Activated CD8-positive, alpha-beta T cell treated with anti-CD3 and anti-CD28 coated beads for 36 hours (primary cell): Measurements from ENCODE around the gene STXBP6. TPM values are rescaled to one million over a fixed set of nuclear protein-coding genes. Genes with fewer than 3 reads are reported as not detected.

Source experiments
- ATAC-seq: fragments of 200-7000 bp; cut with Tn5 transposase; one replicate; pipeline ENCODE4 v1.10.0; 2021; ENCODE audit warnings: mild to moderate bottlenecking, moderate library complexity
- CTCF ChIA-PET: fragments of 350-600 bp; sonication (Branson Sonifier 250); formaldehyde crosslinking; loops from one replicate; lab custom pipeline; 2021; ENCODE audit warnings: antibody characterized with exemption; lab: Charles Lee
- POLR2A ChIA-PET: fragments of 350-600 bp; sonication (Branson Sonifier 250); formaldehyde crosslinking; loops from one replicate; lab custom pipeline; 2021; ENCODE audit warnings: antibody characterized with exemption; lab: Charles Lee
- DNase-seq: peaks from one replicate; pipeline ENCODE4 v3.0.0-alpha.2; 2020
- H3K27ac Mint-ChIP-seq: one replicate; pipeline ENCODE4 v1.8.0; 2021; ENCODE audit warnings: mild to moderate bottlenecking, mixed read lengths
- H3K27me3 Mint-ChIP-seq: one replicate; pipeline ENCODE4 v1.8.0; 2021; ENCODE audit warnings: mixed read lengths
- H3K36me3 Mint-ChIP-seq: one replicate; pipeline ENCODE4 v1.8.0; 2021; ENCODE audit warnings: low read depth, mixed read lengths
- H3K4me1 Mint-ChIP-seq: one replicate; pipeline ENCODE4 v1.8.0; 2021; ENCODE audit warnings: low read depth, mixed read lengths
- H3K4me3 Mint-ChIP-seq: one replicate; pipeline ENCODE4 v1.8.0; 2021; ENCODE audit warnings: mild to moderate bottlenecking, moderate library complexity, mixed read lengths
- H3K9me3 Mint-ChIP-seq: one replicate; pipeline ENCODE4 v1.8.0; 2021; ENCODE audit warnings: mixed read lengths
- CTCF ChIP-seq: fragments of 200-600 bp; IDR thresholded peaks from one replicate; pipeline ENCODE4 v1.8.0; 2022; ENCODE audit warnings: antibody characterized with exemption, mild to moderate bottlenecking
- intact Hi-C: fragments of 100-400 bp; cut with micrococcal nuclease; formaldehyde crosslinking; loops from one replicate; pipeline ENCODE4 v1.10.0; 2022
- total RNA-seq, 2 experiments: library from RNA; stranded (reverse); gene quantifications; one replicate each; pipeline ENCODE4 v1.2.3, GENCODE V29; 2021

Gene STXBP6
- total RNA-seq, 2 experiments from 2014 or later = not detected

GRCh38 chr14:24910408-24910986 is 139.4 kb downstream of the STXBP6 start:
- no peaks in the 10 kb centered on the region for H3K9me3 Mint-ChIP-seq
- ATAC-seq (no peak), DNase-seq (no peak)
- H3K36me3 Mint-ChIP-seq = no peaks in the 10 kb centered on the region
- H3K27me3 Mint-ChIP-seq = peaks cover 15% of the 10 kb centered on the region
- POLR2A ChIA-PET = no interaction called here
- no peak overlapping the region for H3K4me3 Mint-ChIP-seq
- CTCF ChIA-PET = no interaction called here
- H3K4me1 Mint-ChIP-seq = no peaks in the 10 kb centered on the region
- H3K27ac Mint-ChIP-seq = no peak overlapping the region
- intact Hi-C loops = no loop called here
- TF ChIP-seq CTCF = no peak

- Mint-ChIP-seq H3K27ac (no peak overlapping the region), H3K4me3 (no peak overlapping the region), H3K9me3 (no peaks in the 10 kb centered on the region), H3K27me3 (peaks cover 15% of the 10 kb centered on the region), H3K36me3 (no peaks in the 10 kb centered on the region), H3K4me1 (no peaks in the 10 kb centered on the region)
- intact Hi-C loops = no loop called here
- ATAC-seq = no peak
- no peak for DNase-seq
- ChIA-PET CTCF (no interaction called here), POLR2A (interaction anchor here (0.6 kb wide), 1 partner anchor 301 kb away, joined by 3 read pairs; no protein-coding TSS in a partner anchor)
- no peak for TF ChIP-seq CTCF
Observed at GRCh38 chr14:24909523-24910302, 140.2 kb downstream of the STXBP6 start.

- ATAC-seq = no peak
- Mint-ChIP-seq H3K27me3 (peaks cover 15% of the 10 kb centered on the region), H3K4me1 (no peaks in the 10 kb centered on the region), H3K4me3 (no peak overlapping the region), H3K27ac (no peak overlapping the region), H3K9me3 (no peaks in the 10 kb centered on the region), H3K36me3 (no peaks in the 10 kb centered on the region)
- no peak for DNase-seq
- intact Hi-C loops = no loop called here
- CTCF ChIA-PET = no interaction called here
- POLR2A ChIA-PET = interaction anchor here (0.6 kb wide), 1 partner anchor 300 kb away, joined by 3 read pairs; no protein-coding TSS in a partner anchor
- no peak for TF ChIP-seq CTCF
Observed at GRCh38 chr14:24908592-24909236, 141.2 kb downstream of the STXBP6 start.

GRCh38 chr14:24904533-24904932 is 145.4 kb downstream of the STXBP6 start:
- Mint-ChIP-seq H3K27me3 (peaks cover 5% of the 10 kb centered on the region), H3K9me3 (no peaks in the 10 kb centered on the region), H3K36me3 (no peaks in the 10 kb centered on the region), H3K4me3 (no peak overlapping the region), H3K4me1 (no peaks in the 10 kb centered on the region), H3K27ac (no peak overlapping the region)
- POLR2A ChIA-PET = no interaction called here
- intact Hi-C loops = no loop called here
- DNase-seq = no peak
- ATAC-seq = no peak
- no peak for TF ChIP-seq CTCF
- CTCF ChIA-PET = no interaction called here

GRCh38 chr14:24903337-24903736 is 146.6 kb downstream of the STXBP6 start:
- no peak overlapping the region for H3K27ac Mint-ChIP-seq
- H3K4me1 Mint-ChIP-seq = no peaks in the 10 kb centered on the region
- H3K36me3 Mint-ChIP-seq = no peaks in the 10 kb centered on the region
- H3K9me3 Mint-ChIP-seq = no peaks in the 10 kb centered on the region
- peaks cover 5% of the 10 kb centered on the region for H3K27me3 Mint-ChIP-seq
- ChIA-PET CTCF (interaction anchor here (0.9 kb wide), 1 partner anchor 11 kb away, joined by 3 read pairs; no protein-coding TSS in a partner anchor), POLR2A (no interaction called here)
- intact Hi-C loops = no loop called here
- no peak overlapping the region for H3K4me3 Mint-ChIP-seq
- ATAC-seq (no peak), DNase-seq (no peak)
- no peak for TF ChIP-seq CTCF
